Activated CD8-positive, alpha-beta memory T cell treated with anti-CD3 and anti-CD28 coated beads, Interleukin-2, amount 50 U/mL, for 24 hours (primary cell): ENCODE measurements around the gene FGF22.
"Not testable (repeated sequence)": the region's sequence is repeated elsewhere in the genome, so short reads cannot be mapped to it uniquely, and the experiment has no call there.

Experiments
- DNase-seq: peaks from one replicate; pipeline ENCODE4 v3.0.0-alpha.2; 2020; ENCODE audit errors: extremely low read depth

The FGF22 gene

GRCh38 chr19:607301-608154 is 32.2 kb upstream of the FGF22 start:
- DNase-seq: no peak

GRCh38 chr19:608155-609003 is 31.3 kb upstream of the FGF22 start:
- no peak for DNase-seq

GRCh38 chr19:609004-609346 is 30.7 kb upstream of the FGF22 start:
- no peak for DNase-seq

GRCh38 chr19:610071-610800 is 29.4 kb upstream of the FGF22 start:
- no peak for DNase-seq

- DNase-seq: no peak
These were observed 28.7 kb upstream of the FGF22 start for GRCh38 chr19:610801-611480.

GRCh38 chr19:611481-611868 is 28.2 kb upstream of the FGF22 start:
- DNase-seq: no peak

- DNase-seq: no peak
These were observed 26.7 kb upstream of the FGF22 start for GRCh38 chr19:612941-613340.

- no peak for DNase-seq
These were observed 25.7 kb upstream of the FGF22 start for GRCh38 chr19:613732-614567.

GRCh38 chr19:615619-616018 is 24.1 kb upstream of the FGF22 start:
- no peak for DNase-seq

- DNase-seq: no peak
These were observed 23.5 kb upstream of the FGF22 start for GRCh38 chr19:616062-616700.

GRCh38 chr19:616747-617526 is 22.7 kb upstream of the FGF22 start:
- DNase-seq: no peak

GRCh38 chr19:617551-618246 is 22.0 kb upstream of the FGF22 start:
- DNase-seq: no peak

- DNase-seq: no peak
These were observed 21.4 kb upstream of the FGF22 start for GRCh38 chr19:618247-618619.

GRCh38 chr19:618674-619285 is 20.9 kb upstream of the FGF22 start:
- no peak for DNase-seq

- DNase-seq: no peak
These were observed 20.2 kb upstream of the FGF22 start for GRCh38 chr19:619286-620002.

- no peak for DNase-seq
These were observed 19.4 kb upstream of the FGF22 start for GRCh38 chr19:620166-620862.

GRCh38 chr19:621191-621590 is 18.5 kb upstream of the FGF22 start:
- DNase-seq: not testable (repeated sequence)
